GM23338 (cell line): ENCODE results near the gene CNTNAP2. TPM values are rescaled to one million over a fixed set of nuclear protein-coding genes. Genes with fewer than 3 reads are reported as not detected.

ENCODE experiments used
- ATAC-seq: fragments of 200-7000 bp; cut with Tn5 transposase; 3 replicates; pipeline ENCODE4 v1.9.1; 2020
- DNase-seq: peaks from one replicate; pipeline ENCODE4 v3.0.0-alpha.2; 2015; ENCODE audit warnings: low spot score
- H2AFZ ChIP-seq: fragments of 200-600 bp; sonication (generic); 2 replicates; pipeline ENCODE4 v1.8.0; 2016; ENCODE audit warnings: antibody characterized with exemption, mild to moderate bottlenecking, moderate library complexity
- H3F3A ChIP-seq: fragments of 200-600 bp; sonication (generic); replicated peaks from 2 replicates; pipeline ENCODE4 v1.8.0; 2017; ENCODE audit warnings: antibody characterized with exemption, mixed run types, low read depth
- H3K27ac ChIP-seq: fragments of 200-600 bp; sonication (generic); 2 replicates; pipeline ENCODE4 v1.6.1; 2016; ENCODE audit warnings: low read depth
- H3K27me3 ChIP-seq: fragments of 200-600 bp; sonication (generic); 2 replicates; pipeline ENCODE4 v1.8.0; 2016; ENCODE audit warnings: mild to moderate bottlenecking, mixed run types, moderate library complexity; ENCODE audit not compliant: insufficient read depth
- H3K36me3 ChIP-seq: fragments of 200-600 bp; sonication (generic); 2 replicates; pipeline ENCODE4 v1.8.0; 2016; ENCODE audit warnings: mild to moderate bottlenecking; ENCODE audit not compliant: insufficient read depth
- H3K4me1 ChIP-seq: fragments of 200-600 bp; sonication (generic); 2 replicates; pipeline ENCODE4 v1.8.0; 2016; ENCODE audit warnings: mild to moderate bottlenecking, moderate library complexity; ENCODE audit not compliant: insufficient read depth
- H3K4me2 ChIP-seq: fragments of 200-600 bp; sonication (generic); 2 replicates; pipeline ENCODE4 v1.7.1; 2017; ENCODE audit warnings: mixed run types
- H3K4me3 ChIP-seq: fragments of 200-600 bp; sonication (generic); 2 replicates; pipeline ENCODE4 v1.6.1; 2016; ENCODE audit warnings: mixed run types
- H3K79me2 ChIP-seq: fragments of 200-600 bp; sonication (generic); replicated peaks from 2 replicates; pipeline ENCODE4 v1.8.0; 2017; ENCODE audit warnings: mild to moderate bottlenecking; ENCODE audit not compliant: insufficient read depth
- H3K9me2 ChIP-seq: fragments of 200-600 bp; sonication (generic); 2 replicates; pipeline ENCODE4 v1.8.0; 2017; ENCODE audit not compliant: insufficient read depth
- H4K20me1 ChIP-seq: fragments of 200-600 bp; sonication (generic); replicated peaks from 2 replicates; pipeline ENCODE4 v1.8.0; 2017; ENCODE audit warnings: mild to moderate bottlenecking; ENCODE audit not compliant: insufficient read depth
- H3K27ac Mint-ChIP-seq: 2 replicates; pipeline ENCODE4 v1.8.0; 2020; ENCODE audit warnings: inconsistent platforms, mild to moderate bottlenecking, moderate library complexity, mixed read lengths
- H3K27me3 Mint-ChIP-seq: 3 replicates; pipeline ENCODE4 v1.8.0; 2022; ENCODE audit warnings: low read depth, mild to moderate bottlenecking, moderate library complexity, mixed read lengths, inconsistent platforms; ENCODE audit not compliant: insufficient read depth, poor library complexity
- H3K36me3 Mint-ChIP-seq: 3 replicates; pipeline ENCODE4 v1.8.0; 2021; ENCODE audit warnings: low read depth, mild to moderate bottlenecking, inconsistent platforms, moderate library complexity, mixed read lengths
- H3K4me1 Mint-ChIP-seq: 3 replicates; pipeline ENCODE4 v1.8.0; 2020; ENCODE audit warnings: mild to moderate bottlenecking, inconsistent platforms, mixed read lengths
- H3K4me3 Mint-ChIP-seq: 3 replicates; pipeline ENCODE4 v1.8.0; 2021; ENCODE audit warnings: moderate library complexity, mild to moderate bottlenecking, inconsistent platforms, mixed read lengths
- H3K9me3 Mint-ChIP-seq: 3 replicates; pipeline ENCODE4 v1.8.0; 2020; ENCODE audit warnings: moderate library complexity, mild to moderate bottlenecking, inconsistent platforms, mixed read lengths
- EZH2 ChIP-seq: fragments of 200-600 bp; sonication (generic); IDR thresholded peaks from one replicate; pipeline ENCODE4 v1.8.0; 2017; ENCODE audit warnings: antibody characterized with exemption, mild to moderate bottlenecking, low read depth; ENCODE audit not compliant: unreplicated experiment
- EZH2phosphoT487 ChIP-seq: fragments of 200-600 bp; sonication (generic); IDR thresholded peaks from one replicate; pipeline ENCODE4 v1.8.1; 2018; ENCODE audit warnings: antibody characterized with exemption; ENCODE audit not compliant: unreplicated experiment
- STAT1 ChIP-seq: IDR thresholded peaks from one replicate; pipeline ENCODE4 v1.6.1; 2016; ENCODE audit warnings: antibody characterized with exemption; ENCODE audit not compliant: unreplicated experiment
- ZNF331 ChIP-seq: fragments of 250-450 bp; sonication (Bioruptor Pico); IDR thresholded peaks from 2 replicates; pipeline ENCODE4 v1.5.0; 2020; ENCODE audit warnings: low read depth, mild to moderate bottlenecking, moderate library complexity
- polyA plus RNA-seq: library from polyadenylated mRNA; unstranded; fragments of >200 nt; fragmentation: Nextera tagmentation; extraction: Ambion mirVana; gene quantifications from 2 replicates; pipeline ENCODE4 v1.2.1, GENCODE V29; 2016
- total RNA-seq: library from RNA; depleted of rRNA; stranded (reverse); fragments of >200 nt; shearing (Covaris generic); gene quantifications from 2 replicates; pipeline ENCODE4 v1.2.3, GENCODE V29; 2014
- TF ChIP-seq, protein P1 (sequence below): IDR thresholded peaks from 2 replicates; pipeline ENCODE4 v1.6.1; 2016; ENCODE audit warnings: antibody characterized with exemption
- TF ChIP-seq, protein P2 (sequence below): fragments of 250-450 bp; sonication (Bioruptor Pico); IDR thresholded peaks from 2 replicates; pipeline ENCODE4 v1.5.0; 2020; ENCODE audit warnings: mild to moderate bottlenecking, moderate library complexity

CNTNAP2 gene
- total and polyA plus RNA-seq, 2 experiments from 2014 or later: 38.2 to 61.3 TPM

DNA sequence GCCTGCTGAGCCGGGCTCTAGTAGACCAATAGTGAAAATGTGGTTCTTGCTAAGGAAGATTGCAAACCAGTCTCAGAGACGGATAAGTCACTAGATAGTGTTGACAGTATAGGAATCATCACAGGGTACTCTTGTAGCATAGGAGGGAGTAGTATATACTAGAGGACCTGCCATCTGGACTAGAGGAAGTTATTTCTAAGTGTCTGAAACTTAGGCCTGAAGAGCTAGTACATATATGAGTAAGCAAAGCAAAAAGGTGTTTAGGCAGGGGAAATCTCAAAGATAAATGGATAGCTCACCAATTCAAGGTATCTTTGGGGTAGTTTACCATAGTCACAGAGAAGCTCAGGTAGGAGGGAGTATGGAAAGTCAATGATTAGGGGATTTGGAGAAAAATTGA, 428.1 kb downstream of the CNTNAP2 start:
- H3K4me3 ChIP-seq: no peak overlapping the region
- H3K27me3 ChIP-seq: no peaks in the 10 kb centered on the region
- no peaks in the 10 kb centered on the region for H3K79me2 ChIP-seq
- H2AFZ ChIP-seq: no peak overlapping the region
- Mint-ChIP-seq H3K36me3 (no peaks in the 10 kb centered on the region; the same call in 2 of the 3 replicates), H3K27me3 (no peaks in the 10 kb centered on the region), H3K9me3 (peaks cover 28% of the 10 kb centered on the region; the same call in 2 of the 3 replicates), H3K4me1 (peaks cover 2% of the 10 kb centered on the region; the same call in 1 of the 3 replicates), H3K27ac (no peak overlapping the region), H3K4me3 (no peak overlapping the region)
- ATAC-seq (no peak), DNase-seq (no peak)
- H4K20me1 ChIP-seq: no peaks in the 10 kb centered on the region
- 0 out of 2 replicates have a peak, but pooled peaks cover 6% of the 10 kb centered on the region for H3K36me3 ChIP-seq
- H3F3A ChIP-seq: no peaks in the 10 kb centered on the region
- no peak overlapping the region for H3K4me2 ChIP-seq
- no peaks in the 10 kb centered on the region for H3K9me2 ChIP-seq
- H3K27ac ChIP-seq: no peak overlapping the region
- H3K4me1 ChIP-seq: no peaks in the 10 kb centered on the region
- TF ChIP-seq EZH2phosphoT487 (no peak), STAT1 (no peak), ZNF331 (CRISPR knock-in tag) (no peak), EZH2 (no peak)
- TF ChIP-seq, protein P1, sequence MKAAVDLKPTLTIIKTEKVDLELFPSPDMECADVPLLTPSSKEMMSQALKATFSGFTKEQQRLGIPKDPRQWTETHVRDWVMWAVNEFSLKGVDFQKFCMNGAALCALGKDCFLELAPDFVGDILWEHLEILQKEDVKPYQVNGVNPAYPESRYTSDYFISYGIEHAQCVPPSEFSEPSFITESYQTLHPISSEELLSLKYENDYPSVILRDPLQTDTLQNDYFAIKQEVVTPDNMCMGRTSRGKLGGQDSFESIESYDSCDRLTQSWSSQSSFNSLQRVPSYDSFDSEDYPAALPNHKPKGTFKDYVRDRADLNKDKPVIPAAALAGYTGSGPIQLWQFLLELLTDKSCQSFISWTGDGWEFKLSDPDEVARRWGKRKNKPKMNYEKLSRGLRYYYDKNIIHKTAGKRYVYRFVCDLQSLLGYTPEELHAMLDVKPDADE: no peak
- TF ChIP-seq, protein P2, sequence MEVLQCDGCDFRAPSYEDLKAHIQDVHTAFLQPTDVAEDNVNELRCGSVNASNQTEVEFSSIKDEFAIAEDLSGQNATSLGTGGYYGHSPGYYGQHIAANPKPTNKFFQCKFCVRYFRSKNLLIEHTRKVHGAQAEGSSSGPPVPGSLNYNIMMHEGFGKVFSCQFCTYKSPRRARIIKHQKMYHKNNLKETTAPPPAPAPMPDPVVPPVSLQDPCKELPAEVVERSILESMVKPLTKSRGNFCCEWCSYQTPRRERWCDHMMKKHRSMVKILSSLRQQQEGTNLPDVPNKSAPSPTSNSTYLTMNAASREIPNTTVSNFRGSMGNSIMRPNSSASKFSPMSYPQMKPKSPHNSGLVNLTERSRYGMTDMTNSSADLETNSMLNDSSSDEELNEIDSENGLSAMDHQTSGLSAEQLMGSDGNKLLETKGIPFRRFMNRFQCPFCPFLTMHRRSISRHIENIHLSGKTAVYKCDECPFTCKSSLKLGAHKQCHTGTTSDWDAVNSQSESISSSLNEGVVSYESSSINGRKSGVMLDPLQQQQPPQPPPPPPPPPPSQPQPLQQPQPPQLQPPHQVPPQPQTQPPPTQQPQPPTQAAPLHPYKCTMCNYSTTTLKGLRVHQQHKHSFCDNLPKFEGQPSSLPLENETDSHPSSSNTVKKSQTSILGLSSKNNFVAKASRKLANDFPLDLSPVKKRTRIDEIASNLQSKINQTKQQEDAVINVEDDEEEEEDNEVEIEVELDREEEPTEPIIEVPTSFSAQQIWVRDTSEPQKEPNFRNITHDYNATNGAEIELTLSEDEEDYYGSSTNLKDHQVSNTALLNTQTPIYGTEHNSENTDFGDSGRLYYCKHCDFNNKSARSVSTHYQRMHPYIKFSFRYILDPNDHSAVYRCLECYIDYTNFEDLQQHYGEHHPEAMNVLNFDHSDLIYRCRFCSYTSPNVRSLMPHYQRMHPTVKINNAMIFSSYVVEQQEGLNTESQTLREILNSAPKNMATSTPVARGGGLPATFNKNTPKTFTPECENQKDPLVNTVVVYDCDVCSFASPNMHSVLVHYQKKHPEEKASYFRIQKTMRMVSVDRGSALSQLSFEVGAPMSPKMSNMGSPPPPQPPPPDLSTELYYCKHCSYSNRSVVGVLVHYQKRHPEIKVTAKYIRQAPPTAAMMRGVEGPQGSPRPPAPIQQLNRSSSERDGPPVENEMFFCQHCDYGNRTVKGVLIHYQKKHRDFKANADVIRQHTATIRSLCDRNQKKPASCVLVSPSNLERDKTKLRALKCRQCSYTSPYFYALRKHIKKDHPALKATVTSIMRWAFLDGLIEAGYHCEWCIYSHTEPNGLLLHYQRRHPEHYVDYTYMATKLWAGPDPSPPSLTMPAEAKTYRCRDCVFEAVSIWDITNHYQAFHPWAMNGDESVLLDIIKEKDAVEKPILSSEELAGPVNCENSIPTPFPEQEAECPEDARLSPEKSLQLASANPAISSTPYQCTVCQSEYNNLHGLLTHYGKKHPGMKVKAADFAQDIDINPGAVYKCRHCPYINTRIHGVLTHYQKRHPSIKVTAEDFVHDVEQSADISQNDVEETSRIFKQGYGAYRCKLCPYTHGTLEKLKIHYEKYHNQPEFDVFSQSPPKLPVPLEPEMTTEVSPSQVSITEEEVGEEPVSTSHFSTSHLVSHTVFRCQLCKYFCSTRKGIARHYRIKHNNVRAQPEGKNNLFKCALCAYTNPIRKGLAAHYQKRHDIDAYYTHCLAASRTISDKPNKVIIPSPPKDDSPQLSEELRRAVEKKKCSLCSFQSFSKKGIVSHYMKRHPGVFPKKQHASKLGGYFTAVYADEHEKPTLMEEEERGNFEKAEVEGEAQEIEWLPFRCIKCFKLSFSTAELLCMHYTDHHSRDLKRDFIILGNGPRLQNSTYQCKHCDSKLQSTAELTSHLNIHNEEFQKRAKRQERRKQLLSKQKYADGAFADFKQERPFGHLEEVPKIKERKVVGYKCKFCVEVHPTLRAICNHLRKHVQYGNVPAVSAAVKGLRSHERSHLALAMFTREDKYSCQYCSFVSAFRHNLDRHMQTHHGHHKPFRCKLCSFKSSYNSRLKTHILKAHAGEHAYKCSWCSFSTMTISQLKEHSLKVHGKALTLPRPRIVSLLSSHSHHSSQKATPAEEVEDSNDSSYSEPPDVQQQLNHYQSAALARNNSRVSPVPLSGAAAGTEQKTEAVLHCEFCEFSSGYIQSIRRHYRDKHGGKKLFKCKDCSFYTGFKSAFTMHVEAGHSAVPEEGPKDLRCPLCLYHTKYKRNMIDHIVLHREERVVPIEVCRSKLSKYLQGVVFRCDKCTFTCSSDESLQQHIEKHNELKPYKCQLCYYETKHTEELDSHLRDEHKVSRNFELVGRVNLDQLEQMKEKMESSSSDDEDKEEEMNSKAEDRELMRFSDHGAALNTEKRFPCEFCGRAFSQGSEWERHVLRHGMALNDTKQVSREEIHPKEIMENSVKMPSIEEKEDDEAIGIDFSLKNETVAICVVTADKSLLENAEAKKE (CRISPR knock-in tag): no peak
